ENCODE results near the gene COPS9.

Gene COPS9

GRCh38 chr2:240106765-240107476, 29.2 kb downstream of the COPS9 start:
- DNase-seq, result no peak

GRCh38 chr2:240105982-240106381, 30.1 kb downstream of the COPS9 start:
- DNase-seq, result no peak

- no peak for DNase-seq
Measured at GRCh38 chr2:240103136-240103535, 33.0 kb downstream of the COPS9 start.

GRCh38 chr2:240098349-240098748, 37.8 kb downstream of the COPS9 start:
- no peak for DNase-seq

GRCh38 chr2:240095556-240096523, 40.3 kb downstream of the COPS9 start:
- DNase-seq, result no peak

- DNase-seq, result no peak
Measured at GRCh38 chr2:240089306-240089705, 46.8 kb downstream of the COPS9 start.

GRCh38 chr2:240086563-240086962, 49.5 kb downstream of the COPS9 start:
- DNase-seq, result no peak

Measured in stimulated activated CD4-positive, alpha-beta T cell treated with anti-CD3 and anti-CD28 coated beads, Interleukin-4, amount 100 ng/mL, for 24 hours (primary cell).